HepG2 (cell line): Measurements from ENCODE around the gene PTK7. TPM values are rescaled to one million over a fixed set of nuclear protein-coding genes. Genes with fewer than 3 reads are reported as not detected.

Experiments used
- KLF13 ChIP-seq: sonication (generic); formaldehyde crosslinking; IDR thresholded peaks from 2 replicates; pipeline ENCODE4 v1.4.0; 2020; ENCODE audit warnings: mild to moderate bottlenecking, missing genetic modification reagents
- MYNN ChIP-seq: sonication (generic); formaldehyde crosslinking; IDR thresholded peaks from 2 replicates; pipeline ENCODE4 v1.4.0; 2020; ENCODE audit warnings: mild to moderate bottlenecking, low read depth, missing genetic modification reagents
- SUZ12 ChIP-seq: fragments of 150-350 bp; IDR thresholded peaks from 2 replicates; pipeline ENCODE4 v1.6.1; 2014; ENCODE audit warnings: low read depth, low read length
- ZBTB21 ChIP-seq: sonication (generic); formaldehyde crosslinking; IDR thresholded peaks from 2 replicates; pipeline ENCODE4 v1.4.0; 2020; ENCODE audit warnings: missing genetic modification reagents
- ZKSCAN5 ChIP-seq: sonication (generic); formaldehyde crosslinking; IDR thresholded peaks from 2 replicates; pipeline ENCODE4 v1.5.1; 2020; ENCODE audit warnings: mild to moderate bottlenecking, missing genetic modification reagents
- ZNF160 ChIP-seq: sonication (generic); formaldehyde crosslinking; IDR thresholded peaks from 2 replicates; pipeline ENCODE4 v1.8.0; 2022; ENCODE audit warnings: mild to moderate bottlenecking, inconsistent platforms, missing genetic modification reagents
- ZNF235 ChIP-seq: sonication (generic); formaldehyde crosslinking; IDR thresholded peaks from 2 replicates; pipeline ENCODE4 v1.8.1; 2023; ENCODE audit warnings: mild to moderate bottlenecking, missing genetic modification reagents, borderline replicate concordance
- ZNF329 ChIP-seq: sonication (generic); formaldehyde crosslinking; IDR thresholded peaks from 2 replicates; pipeline ENCODE4 v1.9.0; 2021; ENCODE audit warnings: low read depth, mild to moderate bottlenecking, missing genetic modification reagents
- ZNF33B ChIP-seq: sonication (generic); formaldehyde crosslinking; IDR thresholded peaks from 2 replicates; pipeline ENCODE4 v1.5.1; 2020; ENCODE audit warnings: mild to moderate bottlenecking, missing genetic modification reagents
- ZNF850 ChIP-seq: sonication (generic); formaldehyde crosslinking; conservative IDR thresholded peaks from 2 replicates; pipeline ENCODE4 v1.9.0; 2021; ENCODE audit warnings: mild to moderate bottlenecking, missing genetic modification reagents
- polyA plus RNA-seq, 8 experiments: library from polyadenylated mRNA; depleted of rRNA in 3 of 8; stranded (reverse) in 7 of 8; unstranded in 1 of 8; fragments of >200 nt; fragmentation: Illumina TruSeq in 4 of 8; extraction: Trizol in 4 of 8; gene quantifications; 2 replicates each; pipeline versions ENCODE4 v1.2.1 to v1.2.3, GENCODE V29; 2011 to 2016; ENCODE audit warnings: low read depth in 4 of 8, missing spikeins in 1 of 8, mixed read lengths in 1 of 8; ENCODE audit not compliant: insufficient read depth in 1 of 8
- total RNA-seq, 5 experiments: library from RNA; depleted of rRNA; stranded (reverse); fragments of >200 nt; fragmentation: Illumina TruSeq; extraction: Trizol; gene quantifications; 2 replicates each; pipeline ENCODE4 v1.2.3, GENCODE V29; 2016; ENCODE audit warnings: low read depth in 1 of 5
- TF ChIP-seq, protein P1 (sequence below): sonication (generic); formaldehyde crosslinking; IDR thresholded peaks from 2 replicates; pipeline ENCODE4 v1.8.0; 2022; ENCODE audit warnings: mild to moderate bottlenecking, missing genetic modification reagents, moderate library complexity
- TF ChIP-seq, protein P2 (sequence below), 2 experiments: sonication (generic) in 1 of 2; formaldehyde crosslinking in 1 of 2; IDR thresholded peaks; 2 replicates each; pipeline versions ENCODE4 v1.6.1 to v1.9.0; 2014 to 2022; ENCODE audit warnings: antibody characterized with exemption in 1 of 2, borderline replicate concordance in 1 of 2, inconsistent platforms in 1 of 2, low read depth in 1 of 2, missing genetic modification reagents in 1 of 2
- TF ChIP-seq, protein P3 (sequence below): fragments of 450-650 bp; IDR thresholded peaks from 2 replicates; pipeline ENCODE4 v1.6.1; 2016
- TF ChIP-seq, protein P4 (sequence below): sonication (generic); formaldehyde crosslinking; IDR thresholded peaks from 2 replicates; pipeline ENCODE4 v1.4.0; 2020; ENCODE audit warnings: mild to moderate bottlenecking, missing genetic modification reagents
- TF ChIP-seq, protein P5 (sequence below): IDR thresholded peaks from 2 replicates; pipeline ENCODE4 v1.6.1; 2016; ENCODE audit warnings: low read depth, control low read depth

PTK7 gene
- total and polyA plus RNA-seq, 2 of the 13 experiments (the other 11 are each of a cell fraction or from before 2014, with no cell fraction given): 98.5 to 99.8 TPM

DNA sequence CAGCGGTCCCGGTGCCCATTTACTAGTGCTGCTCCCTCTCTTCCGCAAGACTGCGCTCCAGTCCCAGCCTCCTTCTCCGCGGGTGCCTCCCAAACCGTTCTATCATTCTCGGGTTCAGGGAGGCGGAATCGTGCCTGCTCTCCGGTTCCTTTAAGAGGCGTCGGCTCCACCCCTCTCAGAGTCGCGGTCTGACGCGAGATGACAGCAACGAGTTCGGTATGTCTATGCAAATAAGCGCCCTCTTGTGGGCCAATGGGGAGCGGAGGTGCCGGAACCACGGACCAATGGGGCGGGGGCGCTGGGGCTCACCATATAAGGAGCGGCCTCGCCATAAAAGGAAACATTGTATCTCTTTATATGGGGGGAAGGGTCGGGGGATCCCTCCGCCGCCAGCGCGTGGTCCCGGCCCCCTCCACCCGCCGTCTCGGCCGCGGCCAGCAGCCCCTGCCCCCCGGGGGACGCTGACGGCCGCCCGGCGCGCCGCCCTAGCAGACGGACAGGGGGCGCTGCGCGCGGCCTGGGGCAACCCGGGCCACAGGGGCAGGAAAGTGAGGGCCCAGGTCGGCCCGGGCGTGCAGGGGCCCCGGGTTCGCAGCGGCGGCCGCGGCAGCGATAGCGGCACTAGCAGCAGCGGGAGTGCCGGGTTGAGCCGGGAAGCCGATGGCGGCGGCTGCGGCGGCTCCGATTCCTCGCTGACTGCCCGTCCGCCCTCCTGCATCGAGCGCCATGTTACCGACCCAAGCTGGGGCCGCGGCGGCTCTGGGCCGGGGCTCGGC lies 95.0 kb downstream of the PTK7 start, which contains the start of gene SRF (continued):
- no peak for TF ChIP-seq KLF13 (CRISPR knock-in tag)
- TF ChIP-seq, protein P1, sequence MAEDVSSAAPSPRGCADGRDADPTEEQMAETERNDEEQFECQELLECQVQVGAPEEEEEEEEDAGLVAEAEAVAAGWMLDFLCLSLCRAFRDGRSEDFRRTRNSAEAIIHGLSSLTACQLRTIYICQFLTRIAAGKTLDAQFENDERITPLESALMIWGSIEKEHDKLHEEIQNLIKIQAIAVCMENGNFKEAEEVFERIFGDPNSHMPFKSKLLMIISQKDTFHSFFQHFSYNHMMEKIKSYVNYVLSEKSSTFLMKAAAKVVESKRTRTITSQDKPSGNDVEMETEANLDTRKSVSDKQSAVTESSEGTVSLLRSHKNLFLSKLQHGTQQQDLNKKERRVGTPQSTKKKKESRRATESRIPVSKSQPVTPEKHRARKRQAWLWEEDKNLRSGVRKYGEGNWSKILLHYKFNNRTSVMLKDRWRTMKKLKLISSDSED (CRISPR knock-in tag): no peak
- TF ChIP-seq, protein P2, sequence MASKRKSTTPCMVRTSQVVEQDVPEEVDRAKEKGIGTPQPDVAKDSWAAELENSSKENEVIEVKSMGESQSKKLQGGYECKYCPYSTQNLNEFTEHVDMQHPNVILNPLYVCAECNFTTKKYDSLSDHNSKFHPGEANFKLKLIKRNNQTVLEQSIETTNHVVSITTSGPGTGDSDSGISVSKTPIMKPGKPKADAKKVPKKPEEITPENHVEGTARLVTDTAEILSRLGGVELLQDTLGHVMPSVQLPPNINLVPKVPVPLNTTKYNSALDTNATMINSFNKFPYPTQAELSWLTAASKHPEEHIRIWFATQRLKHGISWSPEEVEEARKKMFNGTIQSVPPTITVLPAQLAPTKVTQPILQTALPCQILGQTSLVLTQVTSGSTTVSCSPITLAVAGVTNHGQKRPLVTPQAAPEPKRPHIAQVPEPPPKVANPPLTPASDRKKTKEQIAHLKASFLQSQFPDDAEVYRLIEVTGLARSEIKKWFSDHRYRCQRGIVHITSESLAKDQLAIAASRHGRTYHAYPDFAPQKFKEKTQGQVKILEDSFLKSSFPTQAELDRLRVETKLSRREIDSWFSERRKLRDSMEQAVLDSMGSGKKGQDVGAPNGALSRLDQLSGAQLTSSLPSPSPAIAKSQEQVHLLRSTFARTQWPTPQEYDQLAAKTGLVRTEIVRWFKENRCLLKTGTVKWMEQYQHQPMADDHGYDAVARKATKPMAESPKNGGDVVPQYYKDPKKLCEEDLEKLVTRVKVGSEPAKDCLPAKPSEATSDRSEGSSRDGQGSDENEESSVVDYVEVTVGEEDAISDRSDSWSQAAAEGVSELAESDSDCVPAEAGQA (IDR thresholded peaks at IDR 0.05; ENCODE audit: low read depth): no peak
- TF ChIP-seq, protein P2 (CRISPR knock-in tag; IDR thresholded peaks at IDR 0.05; ENCODE audit: borderline replicate concordance): peak; percentile 92
- TF ChIP-seq ZNF850 (CRISPR knock-in tag): 0 out of 2 replicates have a peak, but pooled peaks have one; percentile 6
- TF ChIP-seq, protein P3, sequence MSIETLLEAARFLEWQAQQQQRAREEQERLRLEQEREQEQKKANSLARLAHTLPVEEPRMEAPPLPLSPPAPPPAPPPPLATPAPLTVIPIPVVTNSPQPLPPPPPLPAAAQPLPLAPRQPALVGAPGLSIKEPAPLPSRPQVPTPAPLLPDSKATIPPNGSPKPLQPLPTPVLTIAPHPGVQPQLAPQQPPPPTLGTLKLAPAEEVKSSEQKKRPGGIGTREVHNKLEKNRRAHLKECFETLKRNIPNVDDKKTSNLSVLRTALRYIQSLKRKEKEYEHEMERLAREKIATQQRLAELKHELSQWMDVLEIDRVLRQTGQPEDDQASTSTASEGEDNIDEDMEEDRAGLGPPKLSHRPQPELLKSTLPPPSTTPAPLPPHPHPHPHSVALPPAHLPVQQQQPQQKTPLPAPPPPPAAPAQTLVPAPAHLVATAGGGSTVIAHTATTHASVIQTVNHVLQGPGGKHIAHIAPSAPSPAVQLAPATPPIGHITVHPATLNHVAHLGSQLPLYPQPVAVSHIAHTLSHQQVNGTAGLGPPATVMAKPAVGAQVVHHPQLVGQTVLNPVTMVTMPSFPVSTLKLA: peak; percentile 42
- peak; percentile 59 for TF ChIP-seq ZNF329 (CRISPR knock-in tag)
- TF ChIP-seq ZBTB21 (CRISPR knock-in tag): peak; percentile 51; the same call in 1 of the 2 replicates
- TF ChIP-seq ZKSCAN5 (CRISPR knock-in tag): no peak
- TF ChIP-seq ZNF33B (CRISPR knock-in tag): no peak
- peak; percentile 70; the same call in 1 of the 2 replicates for TF ChIP-seq ZNF160 (CRISPR knock-in tag)
- TF ChIP-seq, protein P4, sequence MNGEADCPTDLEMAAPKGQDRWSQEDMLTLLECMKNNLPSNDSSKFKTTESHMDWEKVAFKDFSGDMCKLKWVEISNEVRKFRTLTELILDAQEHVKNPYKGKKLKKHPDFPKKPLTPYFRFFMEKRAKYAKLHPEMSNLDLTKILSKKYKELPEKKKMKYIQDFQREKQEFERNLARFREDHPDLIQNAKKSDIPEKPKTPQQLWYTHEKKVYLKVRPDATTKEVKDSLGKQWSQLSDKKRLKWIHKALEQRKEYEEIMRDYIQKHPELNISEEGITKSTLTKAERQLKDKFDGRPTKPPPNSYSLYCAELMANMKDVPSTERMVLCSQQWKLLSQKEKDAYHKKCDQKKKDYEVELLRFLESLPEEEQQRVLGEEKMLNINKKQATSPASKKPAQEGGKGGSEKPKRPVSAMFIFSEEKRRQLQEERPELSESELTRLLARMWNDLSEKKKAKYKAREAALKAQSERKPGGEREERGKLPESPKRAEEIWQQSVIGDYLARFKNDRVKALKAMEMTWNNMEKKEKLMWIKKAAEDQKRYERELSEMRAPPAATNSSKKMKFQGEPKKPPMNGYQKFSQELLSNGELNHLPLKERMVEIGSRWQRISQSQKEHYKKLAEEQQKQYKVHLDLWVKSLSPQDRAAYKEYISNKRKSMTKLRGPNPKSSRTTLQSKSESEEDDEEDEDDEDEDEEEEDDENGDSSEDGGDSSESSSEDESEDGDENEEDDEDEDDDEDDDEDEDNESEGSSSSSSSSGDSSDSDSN (CRISPR knock-in tag): peak; percentile 93
- TF ChIP-seq, protein P5, sequence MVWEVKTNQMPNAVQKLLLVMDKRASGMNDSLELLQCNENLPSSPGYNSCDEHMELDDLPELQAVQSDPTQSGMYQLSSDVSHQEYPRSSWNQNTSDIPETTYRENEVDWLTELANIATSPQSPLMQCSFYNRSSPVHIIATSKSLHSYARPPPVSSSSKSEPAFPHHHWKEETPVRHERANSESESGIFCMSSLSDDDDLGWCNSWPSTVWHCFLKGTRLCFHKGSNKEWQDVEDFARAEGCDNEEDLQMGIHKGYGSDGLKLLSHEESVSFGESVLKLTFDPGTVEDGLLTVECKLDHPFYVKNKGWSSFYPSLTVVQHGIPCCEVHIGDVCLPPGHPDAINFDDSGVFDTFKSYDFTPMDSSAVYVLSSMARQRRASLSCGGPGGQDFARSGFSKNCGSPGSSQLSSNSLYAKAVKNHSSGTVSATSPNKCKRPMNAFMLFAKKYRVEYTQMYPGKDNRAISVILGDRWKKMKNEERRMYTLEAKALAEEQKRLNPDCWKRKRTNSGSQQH (CRISPR knock-in tag): peak; percentile 80; the same call in 1 of the 2 replicates
- TF ChIP-seq SUZ12: no peak
- TF ChIP-seq ZNF235 (CRISPR knock-in tag): no peak
- no peak for TF ChIP-seq MYNN (CRISPR knock-in tag)
